Uterus (tissue), 2 donors: ENCODE measurements around the gene UBAP1.

Experiments used
- CTCF ChIP-seq, 4 experiments: fragments of 200-600 bp in 2 of 4; fragments of 450-650 bp in 2 of 4; sonication (generic) in 2 of 4; IDR thresholded peaks; one replicate each; pipeline ENCODE4 v1.5.1; 2016 to 2019; ENCODE audit warnings: antibody characterized with exemption in 4 of 4, mild to moderate bottlenecking in 2 of 4, moderate library complexity in 1 of 4
- POLR2A ChIP-seq, 2 donors: fragments of 450-650 bp; IDR thresholded peaks; one replicate each; pipeline ENCODE4 v1.6.1; 2016; ENCODE audit warnings: antibody characterized with exemption in 2 of 2, mild to moderate bottlenecking in 1 of 2, moderate library complexity in 1 of 2

- no peak for TF ChIP-seq CTCF (IDR thresholded peaks at IDR 0.05)
- no peak for TF ChIP-seq POLR2A (IDR thresholded peaks at IDR 0.05)
Measured at GRCh38 chr9:34227445-34227844, 48.6 kb downstream of the UBAP1 start.
